ENCODE data around the gene TMIE.

- TF ChIP-seq CTCF (conservative IDR thresholded peaks at IDR 0.05; ENCODE audit: low read depth, low read length) (no peak), MXI1 (IDR thresholded peaks at IDR 0.05; ENCODE audit: borderline replicate concordance, low read depth, low read length) (no peak), POLR2A (IDR thresholded peaks at IDR 0.05; ENCODE audit: low read depth, low read length) (no peak), MAFK (IDR thresholded peaks at IDR 0.05; ENCODE audit: low read depth, low read length) (no peak), SMC3 (IDR thresholded peaks at IDR 0.05; ENCODE audit: low read depth, low read length) (no peak), CEBPB (IDR thresholded peaks at IDR 0.05; ENCODE audit: low read depth, low read length) (no peak), BHLHE40 (IDR thresholded peaks at IDR 0.05; ENCODE audit: low read depth, low read length) (no peak), RAD21 (IDR thresholded peaks at IDR 0.05; ENCODE audit: low read length) (no peak), RCOR1 (IDR thresholded peaks at IDR 0.05; ENCODE audit: insufficient replicate concordance, low read length) (no peak)
- TF ChIP-seq, protein P1, sequence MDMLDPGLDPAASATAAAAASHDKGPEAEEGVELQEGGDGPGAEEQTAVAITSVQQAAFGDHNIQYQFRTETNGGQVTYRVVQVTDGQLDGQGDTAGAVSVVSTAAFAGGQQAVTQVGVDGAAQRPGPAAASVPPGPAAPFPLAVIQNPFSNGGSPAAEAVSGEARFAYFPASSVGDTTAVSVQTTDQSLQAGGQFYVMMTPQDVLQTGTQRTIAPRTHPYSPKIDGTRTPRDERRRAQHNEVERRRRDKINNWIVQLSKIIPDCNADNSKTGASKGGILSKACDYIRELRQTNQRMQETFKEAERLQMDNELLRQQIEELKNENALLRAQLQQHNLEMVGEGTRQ (IDR thresholded peaks at IDR 0.05; ENCODE audit: low read depth, low read length) = no peak
Measured at GRCh38 chr3:46713898-46714552, 12.8 kb downstream of the TMIE start.

Measured in IMR-90 (cell line).